Right renal cortex interstitium (tissue), 3 donors: ENCODE data around the gene TRA2B. TPM values are rescaled to one million over a fixed set of nuclear protein-coding genes. Genes with fewer than 3 reads are reported as not detected.
"Not testable (repeated sequence)": the region's sequence is repeated elsewhere in the genome, so short reads cannot be mapped to it uniquely, and the experiment has no call there.

Experiments used
- DNase-seq, 3 donors: peaks; one replicate each; pipeline ENCODE4 v3.0.0-alpha.2; 2013; ENCODE audit warnings: low read depth in 3 of 3, low spot score in 2 of 3
- polyA plus RNA-seq, 3 donors: library from polyadenylated mRNA; unstranded; fragments of 120-200 nt; gene quantifications; one replicate each; pipeline ENCODE4 v1.2.1, GENCODE V29; 2013; ENCODE audit not compliant: insufficient read length in 3 of 3

Gene TRA2B
- polyA plus RNA-seq, 3 donors = 276 to 294 (median 288) TPM

- DNase-seq = no peak
These were observed 8.3 kb downstream of the TRA2B start for GRCh38 chr3:185929192-185930151.

GRCh38 chr3:185928496-185928895 is 9.3 kb downstream of the TRA2B start:
- no peak for DNase-seq

- no peak for DNase-seq
These were observed 10.2 kb downstream of the TRA2B start for GRCh38 chr3:185927501-185928200.

GRCh38 chr3:185926445-185926844 is 11.4 kb downstream of the TRA2B start:
- no peak for DNase-seq

GRCh38 chr3:185925353-185925752 is 12.5 kb downstream of the TRA2B start:
- no peak for DNase-seq

GRCh38 chr3:185924375-185924774 is 13.4 kb downstream of the TRA2B start:
- DNase-seq = no peak

GRCh38 chr3:185920184-185920583 is 17.6 kb downstream of the TRA2B start:
- no peak for DNase-seq

GRCh38 chr3:185916042-185916833 is 21.6 kb downstream of the TRA2B start:
- DNase-seq = no peak

- DNase-seq = no peak
These were observed 22.2 kb downstream of the TRA2B start for GRCh38 chr3:185915642-185916041.

- no peak for DNase-seq
These were observed 22.7 kb downstream of the TRA2B start for GRCh38 chr3:185914911-185915629.

- no peak for DNase-seq
These were observed 24.6 kb downstream of the TRA2B start for GRCh38 chr3:185912929-185913901.

- no peak for DNase-seq
These were observed 25.3 kb downstream of the TRA2B start for GRCh38 chr3:185912512-185912911.

GRCh38 chr3:185911076-185911448 is 26.8 kb downstream of the TRA2B start:
- not testable (repeated sequence) for DNase-seq

GRCh38 chr3:185910322-185911075 is 27.3 kb downstream of the TRA2B start:
- DNase-seq = not testable (repeated sequence)

GRCh38 chr3:185909913-185910312 is 27.9 kb downstream of the TRA2B start:
- not testable (repeated sequence) for DNase-seq

- DNase-seq = no peak
These were observed 37.6 kb downstream of the TRA2B start for GRCh38 chr3:185900228-185900627.

GRCh38 chr3:185896636-185897035 is 41.2 kb downstream of the TRA2B start:
- DNase-seq = no peak

- no peak for DNase-seq
These were observed 50.7 kb downstream of the TRA2B start for GRCh38 chr3:185887066-185887465.
